ENCODE results near the gene PACS2.

DNA sequence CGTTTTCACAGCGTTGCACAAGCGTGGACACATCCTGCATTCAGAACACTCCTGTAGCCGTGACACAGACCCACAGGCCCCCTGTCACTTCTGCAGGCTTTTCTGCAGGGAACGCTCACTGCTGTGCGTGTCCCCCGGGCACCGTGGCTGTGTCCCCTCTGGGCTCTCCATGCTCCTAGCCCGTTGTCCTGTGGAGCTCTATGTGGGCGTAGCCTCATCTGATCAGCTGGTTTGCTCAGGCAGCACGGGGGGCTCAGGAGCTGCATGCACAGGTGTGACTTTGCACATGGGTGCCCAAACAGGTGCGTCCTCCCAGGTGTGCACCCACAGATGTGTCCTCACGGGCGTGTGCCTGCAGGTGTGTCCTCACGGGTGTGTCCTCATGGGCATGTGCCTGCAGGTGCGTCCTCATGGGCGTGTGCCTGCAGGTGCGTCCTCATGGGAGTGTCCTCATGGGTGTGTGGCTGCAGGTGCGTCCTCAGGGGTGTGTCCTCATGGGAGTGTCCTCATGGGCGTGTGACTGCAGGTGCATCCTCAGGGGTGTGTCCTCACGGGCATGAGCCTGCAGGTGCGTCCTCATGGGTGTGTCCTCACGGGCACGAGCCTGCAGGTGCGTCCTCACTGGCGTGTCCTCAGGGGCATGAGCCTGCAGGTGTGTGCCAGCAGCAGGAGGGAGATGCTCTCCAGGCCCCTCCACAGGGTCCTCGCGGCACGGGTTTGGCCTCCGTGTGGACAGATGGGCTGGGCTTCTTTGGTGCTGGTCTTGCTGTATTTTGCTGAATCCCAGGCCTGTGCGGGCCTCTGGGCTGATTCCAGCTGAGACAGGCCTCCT is 122.6 kb downstream of the PACS2 start:
- TF ChIP-seq, protein P1, sequence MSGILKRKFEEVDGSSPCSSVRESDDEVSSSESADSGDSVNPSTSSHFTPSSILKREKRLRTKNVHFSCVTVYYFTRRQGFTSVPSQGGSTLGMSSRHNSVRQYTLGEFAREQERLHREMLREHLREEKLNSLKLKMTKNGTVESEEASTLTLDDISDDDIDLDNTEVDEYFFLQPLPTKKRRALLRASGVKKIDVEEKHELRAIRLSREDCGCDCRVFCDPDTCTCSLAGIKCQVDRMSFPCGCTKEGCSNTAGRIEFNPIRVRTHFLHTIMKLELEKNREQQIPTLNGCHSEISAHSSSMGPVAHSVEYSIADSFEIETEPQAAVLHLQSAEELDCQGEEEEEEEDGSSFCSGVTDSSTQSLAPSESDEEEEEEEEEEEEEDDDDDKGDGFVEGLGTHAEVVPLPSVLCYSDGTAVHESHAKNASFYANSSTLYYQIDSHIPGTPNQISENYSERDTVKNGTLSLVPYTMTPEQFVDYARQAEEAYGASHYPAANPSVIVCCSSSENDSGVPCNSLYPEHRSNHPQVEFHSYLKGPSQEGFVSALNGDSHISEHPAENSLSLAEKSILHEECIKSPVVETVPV (CRISPR knock-in tag; IDR thresholded peaks at IDR 0.05): no peak
- TF ChIP-seq ZFP30 (CRISPR knock-in tag; IDR thresholded peaks at IDR 0.05) (no peak), BACH2 (CRISPR knock-in tag; IDR thresholded peaks at IDR 0.05; ENCODE audit: borderline replicate concordance) (no peak), RARB (CRISPR knock-in tag; IDR thresholded peaks at IDR 0.05) (no peak)
